GM12873 (cell line): ENCODE measurements around the gene FBLN2.

ENCODE experiments used
- TF ChIP-seq, protein P1 (sequence below): IDR thresholded peaks from 2 replicates; pipeline ENCODE4 v1.5.1; 2012; ENCODE audit warnings: low read depth, mild to moderate bottlenecking, moderate library complexity, low read length, control low read depth; ENCODE audit not compliant: insufficient read depth; ENCODE audit errors: missing control alignments

The FBLN2 gene

DNA sequence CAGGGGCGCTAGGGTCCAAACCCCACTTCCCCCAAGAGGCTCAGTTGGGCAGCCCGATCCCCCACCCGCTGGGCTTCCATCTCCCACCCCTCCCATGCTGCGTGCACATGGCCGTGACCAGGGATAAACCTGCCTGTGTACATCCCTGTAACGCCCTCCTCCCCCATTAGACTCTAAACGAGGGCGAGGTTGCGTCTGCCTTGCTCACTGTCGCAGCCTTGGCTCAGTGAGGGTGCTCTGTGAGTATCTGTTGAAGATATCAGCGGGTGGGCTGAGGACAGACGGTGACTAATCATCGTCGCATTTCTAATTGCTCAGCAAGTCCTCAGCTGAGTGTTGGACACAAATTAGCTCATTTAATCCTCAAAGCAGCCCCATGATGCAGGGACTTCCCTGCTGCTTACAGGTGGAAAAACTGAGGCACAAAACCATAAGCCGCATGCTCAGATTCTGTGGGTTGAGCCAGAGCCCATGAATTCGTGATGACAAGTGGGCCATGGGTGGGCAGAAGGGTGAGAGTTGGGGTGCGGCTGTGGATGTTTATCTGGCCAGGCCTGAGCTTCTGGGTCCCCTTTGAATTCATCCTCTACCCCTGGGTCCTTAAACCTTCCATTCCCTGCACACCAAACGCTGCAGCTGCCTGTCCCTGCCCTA is 26.0 kb downstream of the FBLN2 start:
- TF ChIP-seq, protein P1, sequence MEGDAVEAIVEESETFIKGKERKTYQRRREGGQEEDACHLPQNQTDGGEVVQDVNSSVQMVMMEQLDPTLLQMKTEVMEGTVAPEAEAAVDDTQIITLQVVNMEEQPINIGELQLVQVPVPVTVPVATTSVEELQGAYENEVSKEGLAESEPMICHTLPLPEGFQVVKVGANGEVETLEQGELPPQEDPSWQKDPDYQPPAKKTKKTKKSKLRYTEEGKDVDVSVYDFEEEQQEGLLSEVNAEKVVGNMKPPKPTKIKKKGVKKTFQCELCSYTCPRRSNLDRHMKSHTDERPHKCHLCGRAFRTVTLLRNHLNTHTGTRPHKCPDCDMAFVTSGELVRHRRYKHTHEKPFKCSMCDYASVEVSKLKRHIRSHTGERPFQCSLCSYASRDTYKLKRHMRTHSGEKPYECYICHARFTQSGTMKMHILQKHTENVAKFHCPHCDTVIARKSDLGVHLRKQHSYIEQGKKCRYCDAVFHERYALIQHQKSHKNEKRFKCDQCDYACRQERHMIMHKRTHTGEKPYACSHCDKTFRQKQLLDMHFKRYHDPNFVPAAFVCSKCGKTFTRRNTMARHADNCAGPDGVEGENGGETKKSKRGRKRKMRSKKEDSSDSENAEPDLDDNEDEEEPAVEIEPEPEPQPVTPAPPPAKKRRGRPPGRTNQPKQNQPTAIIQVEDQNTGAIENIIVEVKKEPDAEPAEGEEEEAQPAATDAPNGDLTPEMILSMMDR: no peak

DNA sequence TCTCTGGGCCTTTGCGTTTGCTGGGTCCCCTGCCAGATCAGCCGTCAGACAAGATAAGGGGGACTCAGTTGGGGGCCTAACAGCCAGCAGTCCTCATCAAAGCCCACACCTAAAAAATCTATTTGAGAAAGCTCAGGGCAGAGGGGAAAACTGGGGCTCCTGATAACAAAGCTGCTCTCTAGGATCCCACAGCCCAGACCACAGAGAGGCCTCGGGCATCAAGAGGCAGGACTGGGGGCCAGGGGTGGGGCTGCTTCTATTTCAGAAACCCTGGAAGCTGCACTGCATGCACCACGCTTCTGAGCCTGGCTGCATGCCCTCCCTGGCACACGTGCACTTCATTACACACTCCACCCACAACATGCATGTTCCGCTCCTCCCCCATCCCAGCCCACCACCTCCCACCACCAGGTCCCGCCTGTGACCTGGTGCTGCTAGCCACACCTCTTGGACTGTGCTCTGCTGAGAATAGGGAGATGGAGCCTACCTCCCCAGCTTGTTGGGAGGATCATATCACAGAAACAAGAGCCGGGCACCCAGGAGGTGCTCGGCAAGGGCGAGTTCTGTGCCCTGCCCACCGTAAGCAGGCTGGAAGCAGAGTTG is 26.6 kb downstream of the FBLN2 start:
- TF ChIP-seq, protein P1: no peak

DNA sequence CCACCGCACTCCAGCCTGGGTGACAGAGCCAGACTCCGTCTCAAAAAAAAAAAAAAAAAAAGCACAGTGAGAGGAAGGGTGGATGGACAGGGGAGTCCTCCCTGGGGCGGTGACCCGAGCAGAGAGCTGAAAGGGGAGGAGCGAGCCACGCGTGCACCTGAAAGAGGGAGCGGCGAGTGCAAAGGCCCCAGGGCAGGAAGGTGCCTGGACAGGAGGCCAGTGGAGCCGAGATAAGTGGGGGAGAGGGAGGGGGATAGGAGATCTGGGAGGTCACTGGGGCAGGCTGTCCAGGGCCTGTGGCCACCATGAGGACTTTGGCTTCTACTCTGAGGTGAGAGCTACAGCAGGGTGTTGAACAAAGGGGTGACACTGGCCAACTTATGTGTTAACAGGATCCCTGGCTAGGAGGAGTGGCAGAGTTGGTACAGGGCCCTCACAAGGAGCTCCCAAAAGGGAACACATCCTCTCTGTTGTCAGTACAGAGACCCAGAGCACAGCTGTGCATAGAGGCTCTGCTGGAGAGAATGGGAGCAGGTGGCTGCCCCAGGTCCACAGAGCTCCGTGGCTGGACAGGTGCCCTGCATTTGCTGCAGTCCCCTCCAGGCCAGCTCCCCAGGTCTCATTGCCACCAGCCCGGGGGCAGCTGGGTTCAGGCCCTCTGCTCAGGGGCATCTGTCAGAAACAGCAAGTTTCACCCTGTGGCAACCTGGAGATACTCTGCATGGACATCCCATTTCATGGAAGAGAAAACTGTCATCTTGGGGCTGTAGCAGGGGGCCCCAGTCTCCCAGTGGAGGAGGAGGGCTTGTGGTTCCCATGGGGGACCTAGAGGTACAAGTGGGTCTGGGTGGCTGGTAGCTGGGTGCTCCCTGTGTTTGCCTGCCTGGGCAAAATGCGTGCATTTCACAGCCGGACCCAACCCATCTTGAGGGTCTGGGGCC is 28.5 kb downstream of the FBLN2 start:
- TF ChIP-seq, protein P1: no peak

DNA sequence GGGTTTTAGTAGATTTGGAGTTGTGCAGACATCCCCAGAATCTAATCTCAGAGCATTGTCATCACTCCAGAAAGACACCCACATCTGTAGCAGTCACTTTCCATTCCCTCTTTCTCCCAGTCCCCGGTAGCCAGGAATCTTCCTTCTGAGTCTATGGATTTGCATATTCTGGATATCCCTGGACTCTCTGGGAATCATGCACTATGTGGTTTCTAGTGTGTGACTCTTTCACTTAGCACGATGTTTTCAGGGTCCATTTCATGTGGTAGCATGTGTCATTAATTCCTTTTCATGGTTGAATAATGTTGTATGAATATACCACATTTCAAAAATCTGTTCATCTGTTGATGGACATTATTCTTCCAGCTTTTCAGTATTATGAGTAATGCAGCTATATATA is 29.3 kb downstream of the FBLN2 start:
- TF ChIP-seq, protein P1: no peak

DNA sequence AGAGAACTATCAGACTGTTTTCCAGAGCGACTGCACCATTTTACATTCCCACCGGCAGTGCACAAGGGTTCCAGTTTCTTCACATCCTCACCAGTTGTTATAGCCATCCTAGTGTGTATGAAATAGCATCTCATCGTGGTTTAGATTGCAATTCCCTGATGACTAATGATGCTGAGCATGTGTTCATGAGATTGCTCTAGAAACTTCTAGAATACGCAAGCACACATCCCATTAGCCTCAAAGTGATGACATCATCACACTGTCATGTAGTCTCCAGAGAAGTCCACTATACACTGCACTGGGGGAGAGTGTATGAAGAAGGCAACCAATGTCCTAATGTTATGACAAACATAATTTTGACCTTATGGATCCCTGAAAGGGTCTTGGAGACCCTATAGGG is 30.1 kb downstream of the FBLN2 start:
- TF ChIP-seq, protein P1: no peak

DNA sequence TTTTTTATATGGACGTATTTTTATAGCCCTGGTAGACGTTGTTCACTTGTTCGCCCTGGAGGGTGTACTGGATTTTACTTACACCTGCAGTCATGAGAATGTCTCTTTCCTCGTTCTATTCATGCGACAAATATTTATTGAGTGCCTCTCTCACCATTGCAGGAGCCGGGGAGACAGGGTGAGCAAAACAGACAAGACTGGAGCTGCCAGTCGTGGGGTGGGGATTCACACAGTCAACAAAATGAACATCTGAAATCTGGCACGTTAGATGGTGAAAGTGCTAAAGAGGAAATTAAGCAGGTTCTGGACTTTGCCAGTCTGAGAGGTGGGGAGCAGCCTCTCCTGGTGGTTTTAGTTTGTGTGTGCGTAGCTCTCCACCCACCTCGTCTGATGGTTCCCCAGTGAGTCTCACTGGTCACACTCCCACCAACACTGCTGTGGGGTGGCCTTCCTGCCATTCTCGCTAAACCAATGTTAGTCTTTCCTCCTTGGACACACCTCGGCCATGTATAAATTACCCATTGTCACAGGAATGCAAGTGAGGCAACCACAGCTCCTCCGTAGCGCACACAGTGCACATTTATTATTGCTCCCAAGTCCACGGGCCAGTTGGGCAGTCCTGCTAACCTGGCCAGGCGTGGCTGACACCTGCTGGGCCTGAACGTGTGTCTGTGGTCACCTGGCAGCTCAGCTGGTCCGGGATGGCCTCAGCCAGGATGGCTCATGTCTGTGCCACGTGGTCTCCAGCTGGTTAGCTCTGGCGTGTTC is 31.5 kb downstream of the FBLN2 start:
- TF ChIP-seq, protein P1: no peak
